ENCODE results near the gene UBTF.

DNA sequence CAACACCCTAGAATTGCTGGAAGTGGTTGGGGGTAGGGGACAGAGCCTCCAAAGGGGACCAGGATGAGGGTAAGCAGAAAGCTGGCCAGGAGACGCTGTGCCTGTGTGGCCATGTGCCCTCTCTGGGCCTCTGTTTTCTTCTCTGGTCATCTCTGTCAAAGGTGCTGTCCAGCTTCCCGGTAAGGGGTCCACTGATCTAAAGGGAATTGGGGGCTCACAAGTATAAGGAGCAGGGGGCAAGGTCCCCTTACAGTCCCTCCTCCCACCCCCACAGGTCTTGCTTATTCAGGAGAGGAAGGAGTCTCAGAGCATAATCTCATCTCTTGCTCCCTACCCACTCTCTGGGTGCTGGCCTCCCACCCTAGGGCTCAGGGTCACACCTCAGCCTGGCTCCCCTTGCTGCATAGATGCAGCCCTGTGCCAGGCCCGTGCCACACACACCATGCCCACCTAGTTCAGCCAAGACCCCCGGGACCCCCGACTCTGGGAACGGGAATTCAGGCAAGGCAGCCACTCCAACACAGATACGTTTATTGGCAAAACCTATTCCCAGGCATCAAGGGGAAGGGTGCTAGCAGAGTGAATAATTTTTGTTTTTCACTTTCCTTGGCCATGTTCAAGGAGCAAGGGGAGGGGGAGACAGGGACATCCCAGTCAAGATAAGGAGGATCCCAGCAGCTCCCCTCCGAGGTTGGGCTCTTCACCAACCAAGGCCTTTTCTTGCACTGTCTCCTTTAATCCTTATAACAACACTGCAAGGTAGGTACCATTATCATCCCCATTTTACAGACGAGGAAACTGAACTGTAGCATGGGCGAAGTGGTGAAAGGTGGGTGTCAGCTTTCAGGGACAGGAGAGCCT lies 28.6 kb upstream of the UBTF start:
- no peak for TF ChIP-seq ETV6 (CRISPR knock-in tag; IDR thresholded peaks at IDR 0.05)
- TF ChIP-seq CTCF (IDR thresholded peaks at IDR 0.05) = no peak
- TF ChIP-seq SMAD3 (CRISPR knock-in tag; IDR thresholded peaks at IDR 0.05; ENCODE audit: borderline replicate concordance) = no peak
- no peak for TF ChIP-seq ARID4B (CRISPR knock-in tag; IDR thresholded peaks at IDR 0.05; ENCODE audit: borderline replicate concordance)
- no peak for TF ChIP-seq NFYB (CRISPR knock-in tag; conservative IDR thresholded peaks at IDR 0.05; ENCODE audit: low read depth)
- TF ChIP-seq TCF7 (CRISPR knock-in tag; IDR thresholded peaks at IDR 0.05; ENCODE audit: low read depth) = no peak
- TF ChIP-seq TEAD4 (CRISPR knock-in tag; IDR thresholded peaks at IDR 0.05) = no peak
- TF ChIP-seq ZSCAN18 (CRISPR knock-in tag; IDR thresholded peaks at IDR 0.05) = no peak
- TF ChIP-seq ATF3 (CRISPR knock-in tag; conservative IDR thresholded peaks at IDR 0.05) = no peak
- TF ChIP-seq SP1 (CRISPR knock-in tag; conservative IDR thresholded peaks at IDR 0.05) = no peak
- TF ChIP-seq FOXP1 (CRISPR knock-in tag; IDR thresholded peaks at IDR 0.05; ENCODE audit: borderline replicate concordance) = no peak
- no peak for TF ChIP-seq ZNF423 (CRISPR knock-in tag; IDR thresholded peaks at IDR 0.05)
